Measurements from ENCODE around the gene RAB22A.

Gene RAB22A

GRCh38 chr20:58309591-58310290 is at the start of gene RAB22A:
RAB22A (plus strand) TSS chr20:58309715; CDS start chr20:58309977, 262 bp downstream.
- peak; percentile 53 to 77 (median 67) for DNase-seq

GRCh38 chr20:58260006-58260405 is 49.5 kb upstream of the RAB22A start:
- no peak for DNase-seq

- no peak for DNase-seq
Measured at GRCh38 chr20:58261660-58262059, 47.9 kb upstream of the RAB22A start.

- DNase-seq = no peak
Measured at GRCh38 chr20:58264271-58264670, 45.2 kb upstream of the RAB22A start.

GRCh38 chr20:58267389-58268215 is 41.9 kb upstream of the RAB22A start:
- DNase-seq = no peak

GRCh38 chr20:58268421-58268821 is 41.1 kb upstream of the RAB22A start:
- no peak for DNase-seq

- DNase-seq = no peak
Measured at GRCh38 chr20:58268936-58269619, 40.4 kb upstream of the RAB22A start.

- no peak for DNase-seq
Measured at GRCh38 chr20:58271606-58272351, 37.7 kb upstream of the RAB22A start.

- no peak for DNase-seq
Measured at GRCh38 chr20:58274384-58274783, 35.1 kb upstream of the RAB22A start.

- DNase-seq = no peak
Measured at GRCh38 chr20:58277107-58277506, 32.4 kb upstream of the RAB22A start.

GRCh38 chr20:58277578-58278472 is 31.7 kb upstream of the RAB22A start:
- no peak for DNase-seq

GRCh38 chr20:58286729-58287128 is 22.8 kb upstream of the RAB22A start:
- DNase-seq = no peak

GRCh38 chr20:58287638-58288037 is 21.9 kb upstream of the RAB22A start:
- no peak for DNase-seq

GRCh38 chr20:58289143-58289542 is 20.4 kb upstream of the RAB22A start:
- no peak for DNase-seq

GRCh38 chr20:58293453-58293852 is 16.1 kb upstream of the RAB22A start:
- no peak for DNase-seq

GRCh38 chr20:58294497-58295455 is 14.7 kb upstream of the RAB22A start:
- no peak for DNase-seq

GRCh38 chr20:58296051-58296837 is 13.3 kb upstream of the RAB22A start:
- no peak for DNase-seq

GRCh38 chr20:58297394-58297793 is 12.1 kb upstream of the RAB22A start:
- no peak for DNase-seq

- no peak for DNase-seq
Measured at GRCh38 chr20:58300321-58300720, 9.2 kb upstream of the RAB22A start.

- DNase-seq = no peak
Measured at GRCh38 chr20:58303547-58303946, 6.0 kb upstream of the RAB22A start.
